HCEC 1CT (cell line): ENCODE results near the gene OR5K4.
"Not testable (repeated sequence)": the region's sequence is repeated elsewhere in the genome, so short reads cannot be mapped to it uniquely, and the experiment has no call there.

Source experiments
- DNase-seq: peaks from one replicate; pipeline ENCODE4 v3.0.0-alpha.2; 2017

Gene OR5K4

GRCh38 chr3:98371853-98372252 lies 18.2 kb downstream of the OR5K4 start:
- no peak for DNase-seq

DNA sequence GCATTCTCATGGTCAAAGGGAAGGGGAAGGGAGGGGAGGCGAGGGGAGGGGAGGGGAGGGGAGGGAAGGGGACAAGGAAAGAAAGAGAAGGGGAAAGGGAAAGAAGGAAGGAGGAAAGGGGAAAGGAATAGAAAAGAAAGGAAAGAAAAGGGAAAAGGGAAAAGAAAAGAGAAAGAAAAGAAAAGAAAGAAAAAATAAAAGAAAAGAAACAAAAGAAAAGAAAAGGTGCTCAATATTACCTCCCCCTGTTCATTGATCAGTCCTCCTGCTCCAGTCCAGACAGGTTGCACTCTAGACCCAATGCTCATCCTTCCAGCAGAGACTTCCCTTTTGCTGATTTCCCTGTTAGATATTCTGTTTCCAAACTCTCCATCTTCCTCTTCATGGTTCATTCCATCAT lies 18.8 kb downstream of the OR5K4 start:
- no peak for DNase-seq

- DNase-seq = no peak
Observed at GRCh38 chr3:98376631-98377030, 23.0 kb downstream of the OR5K4 start.

- no peak for DNase-seq
Observed at GRCh38 chr3:98388147-98388546, 34.5 kb downstream of the OR5K4 start.

DNA sequence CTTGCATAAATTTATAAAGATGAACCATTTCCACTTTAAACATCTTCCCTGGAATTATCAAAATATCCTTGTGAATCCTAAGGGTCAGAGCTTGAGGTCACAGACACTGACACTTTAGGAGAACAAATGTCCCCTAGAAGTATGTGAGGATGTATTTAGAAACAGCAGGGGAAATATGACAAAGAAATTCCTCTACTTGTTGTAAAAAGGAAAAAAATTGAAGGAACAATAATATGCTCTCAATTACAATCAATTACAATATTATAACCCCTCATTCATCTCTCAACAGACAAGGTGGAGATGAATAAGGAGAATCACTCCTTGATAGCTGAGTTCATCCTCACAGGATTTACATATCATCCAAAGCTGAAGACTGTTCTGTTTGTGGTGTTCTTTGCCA lies 36.7 kb downstream of the OR5K4 start, which contains the start of gene OR5K3:
OR5K3 (plus strand) TSS at position 301 of the 400 bp plus-strand sequence; CDS start at position 301, 0 bp downstream.
- DNase-seq = no peak

DNA sequence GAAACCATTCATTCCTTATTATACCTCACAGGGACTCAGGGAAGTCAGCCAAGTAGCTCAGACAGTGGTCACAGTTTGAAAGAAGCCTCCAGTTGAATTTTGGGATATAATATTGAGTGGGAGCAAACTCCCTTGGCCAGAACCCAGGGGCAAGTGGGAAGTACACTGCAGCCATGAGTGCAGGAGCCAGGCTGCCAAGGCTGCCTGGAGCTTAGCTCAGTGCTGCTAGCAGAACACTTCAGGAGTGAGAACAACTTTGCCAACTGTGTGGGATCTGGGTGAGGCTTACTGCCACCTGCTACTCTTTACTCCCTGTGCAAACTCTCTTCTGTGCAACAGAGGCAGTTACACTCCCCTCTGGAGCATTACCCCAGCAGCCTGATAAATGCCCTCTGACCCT lies 41.4 kb downstream of the OR5K4 start:
- no peak for DNase-seq

DNA sequence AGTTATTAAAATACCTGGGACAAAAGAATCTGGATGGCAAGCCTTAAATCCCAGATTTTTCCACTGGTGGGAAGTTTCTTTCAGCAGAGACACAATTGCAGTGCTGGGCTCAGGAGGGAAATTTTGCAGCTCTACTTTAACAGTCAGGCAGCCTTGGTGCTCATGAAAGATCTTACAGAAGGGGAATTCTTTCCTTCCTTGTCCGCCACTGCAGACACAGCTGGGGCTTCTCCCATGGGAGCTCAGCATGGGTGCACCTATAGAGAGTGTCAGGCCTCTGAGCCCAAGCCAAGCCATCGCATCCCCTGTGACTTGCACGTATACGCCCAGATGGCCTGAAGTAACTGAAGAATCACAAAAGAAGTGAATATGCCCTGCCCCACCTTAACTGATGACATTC lies 42.8 kb downstream of the OR5K4 start:
- not testable (repeated sequence) for DNase-seq

- no peak for DNase-seq
Observed at GRCh38 chr3:98398513-98398912, 44.9 kb downstream of the OR5K4 start.

DNA sequence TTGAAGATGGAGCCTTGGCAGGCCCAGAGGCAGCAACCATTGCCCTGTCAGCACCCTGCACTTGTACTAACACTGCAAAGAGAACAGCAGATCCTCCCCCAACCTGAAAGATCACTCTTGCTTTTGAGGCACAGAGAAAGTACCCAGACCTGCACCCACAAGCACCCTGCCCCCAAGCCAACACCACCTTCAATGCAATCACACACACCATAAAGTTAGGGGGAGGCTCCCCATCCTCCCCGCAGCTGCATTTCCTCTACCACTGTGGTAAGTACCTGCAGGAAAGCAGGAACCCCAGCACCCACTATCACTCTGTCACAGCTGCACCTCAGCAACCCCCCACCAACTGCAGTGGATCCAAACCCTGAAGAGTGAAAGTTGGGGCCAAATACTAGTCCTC lies 48.9 kb downstream of the OR5K4 start:
- DNase-seq = no peak

GRCh38 chr3:98404010-98404409 lies 50.4 kb downstream of the OR5K4 start:
- no peak for DNase-seq
